NK-92 (cell line): Measurements from ENCODE around the gene OTUD4.
A peak's percentile ranks its signal among the peaks of the same experiment; 100 is the strongest.
"Not testable (repeated sequence)": the region's sequence is repeated elsewhere in the genome, so short reads cannot be mapped to it uniquely, and the experiment has no call there.

Source experiments
- DNase-seq: peaks from one replicate; lab custom pipeline; 2025; ENCODE audit not compliant: unreplicated experiment; lab: John Stamatoyannopoulos, UW

Gene OTUD4

GRCh38 chr4:145180298-145181090, at the start of gene OTUD4:
OTUD4 (minus strand) TSS chr4:145180589; CDS start chr4:145179973, 616 bp downstream.
- DNase-seq: peak; percentile 62

GRCh38 chr4:145223228-145223627, 42.8 kb upstream of the OTUD4 start:
- DNase-seq: not testable (repeated sequence)

GRCh38 chr4:145221529-145221928, 41.1 kb upstream of the OTUD4 start:
- DNase-seq: not testable (repeated sequence)

DNA sequence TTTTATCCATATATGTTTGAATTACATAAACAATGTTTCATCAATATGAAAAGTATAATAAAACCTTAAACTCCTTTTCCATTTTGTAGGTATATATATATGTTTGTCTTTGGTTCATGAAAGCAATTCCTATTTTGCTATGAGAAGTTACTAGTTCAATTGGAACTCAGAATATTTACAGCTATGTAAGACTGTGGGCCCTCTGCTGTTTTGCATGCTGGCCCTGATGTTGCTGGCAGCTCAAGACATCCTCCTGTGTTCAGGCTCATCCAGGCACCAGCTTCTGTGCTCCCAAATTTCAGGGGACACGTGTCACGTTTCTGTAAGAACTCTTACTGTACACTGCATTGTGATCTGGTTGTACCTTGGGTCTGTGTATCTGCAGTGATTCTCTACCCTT, 38.7 kb upstream of the OTUD4 start:
- no peak for DNase-seq

DNA sequence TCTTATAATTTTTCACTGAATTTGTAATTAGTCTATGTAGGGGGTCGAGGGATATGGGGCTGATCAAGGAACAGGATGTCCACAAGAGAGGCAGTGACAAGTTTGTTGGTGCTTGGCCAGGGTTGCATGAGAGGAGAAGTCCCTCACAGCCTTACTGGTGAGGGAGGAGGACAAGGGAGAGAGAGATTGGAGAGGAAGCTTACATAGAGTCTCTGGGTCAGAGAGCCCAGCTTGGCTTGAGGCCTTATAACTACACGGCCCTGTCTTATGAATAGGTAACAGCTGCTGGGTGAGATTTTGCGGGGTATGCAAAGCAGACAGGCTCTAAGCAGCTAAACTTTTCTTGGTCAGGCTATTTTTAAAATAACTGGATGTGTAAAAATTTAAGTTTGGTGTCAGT, 37.9 kb upstream of the OTUD4 start:
- DNase-seq: no peak

GRCh38 chr4:145217349-145217748, 37.0 kb upstream of the OTUD4 start:
- DNase-seq: no peak

GRCh38 chr4:145216535-145216934, 36.1 kb upstream of the OTUD4 start:
- no peak for DNase-seq

GRCh38 chr4:145213245-145213644, 32.9 kb upstream of the OTUD4 start:
- no peak for DNase-seq

DNA sequence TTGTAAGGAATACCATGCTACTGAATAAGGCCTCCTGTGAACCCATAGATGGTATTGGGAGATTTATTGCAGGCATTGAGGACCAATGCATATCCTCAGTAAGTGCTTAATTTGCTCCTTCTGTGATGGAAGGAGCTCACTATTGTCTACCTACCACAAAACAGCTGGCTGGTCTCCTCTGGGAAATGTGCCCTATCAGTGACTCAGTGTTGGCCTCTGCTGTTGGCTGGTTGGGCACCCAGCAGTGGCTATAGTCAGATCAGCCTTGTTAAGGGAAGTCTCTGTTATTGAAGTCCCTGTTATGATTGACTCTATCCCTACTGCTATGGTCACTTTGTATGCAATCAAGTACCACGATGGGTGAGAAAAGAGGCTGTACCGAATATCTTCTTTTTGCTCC, 27.5 kb upstream of the OTUD4 start:
- no peak for DNase-seq

DNA sequence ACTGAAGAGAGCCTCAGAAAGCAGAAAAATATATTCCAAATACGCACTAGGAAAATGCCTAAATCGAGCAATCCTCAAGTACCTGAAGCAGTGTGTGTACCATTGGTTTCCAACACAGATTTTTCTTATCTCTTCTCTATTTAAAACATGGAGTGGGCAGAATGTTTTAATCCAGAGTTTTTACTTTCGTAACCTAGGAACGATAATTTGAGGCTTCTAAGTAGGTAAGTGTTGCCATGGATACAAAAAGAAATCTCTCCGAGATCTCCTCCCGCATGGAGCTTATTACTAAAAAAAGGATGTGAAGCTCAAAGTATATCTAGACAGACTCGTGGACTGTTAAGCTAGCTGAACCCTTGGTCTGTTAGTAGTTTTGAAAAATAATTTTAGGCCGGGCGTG, 23.0 kb upstream of the OTUD4 start:
- DNase-seq: no peak

- no peak for DNase-seq
These were observed 20.0 kb upstream of the OTUD4 start for GRCh38 chr4:145200366-145200765.

DNA sequence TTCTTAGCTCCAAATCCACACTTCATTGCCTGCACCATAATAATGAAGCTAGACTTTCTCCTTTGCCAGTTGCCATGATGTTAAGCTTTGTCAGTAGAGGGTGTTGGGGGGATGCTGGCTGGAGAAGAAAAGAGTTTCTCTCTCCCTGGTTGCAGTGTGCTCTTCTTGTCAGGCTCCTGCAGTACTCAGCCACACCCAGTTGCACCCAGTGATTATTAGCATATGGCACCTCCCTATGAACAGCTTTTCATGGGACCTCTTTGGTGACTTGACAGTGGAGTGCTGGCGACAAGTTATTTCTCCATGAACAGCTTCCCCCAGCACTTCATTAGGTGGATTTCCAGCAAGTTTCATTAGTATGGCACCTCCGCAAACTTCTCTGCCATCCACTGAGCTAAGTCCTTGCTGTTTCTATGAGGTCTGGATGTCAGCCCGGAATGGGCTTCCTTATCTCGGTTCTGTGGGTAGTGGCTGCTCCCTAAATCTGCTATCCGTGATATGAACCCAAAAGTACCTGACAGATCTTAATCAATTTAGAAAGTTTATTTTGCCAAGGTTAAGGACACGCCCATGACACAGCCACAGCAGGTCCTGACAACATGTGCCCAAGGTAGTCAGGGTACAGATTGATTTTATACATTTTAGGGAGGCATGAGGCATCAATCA, 18.8 kb upstream of the OTUD4 start:
- DNase-seq: no peak

- no peak for DNase-seq
These were observed 16.4 kb upstream of the OTUD4 start for GRCh38 chr4:145196747-145197146.

- no peak for DNase-seq
These were observed 15.0 kb upstream of the OTUD4 start for GRCh38 chr4:145195167-145195952.

DNA sequence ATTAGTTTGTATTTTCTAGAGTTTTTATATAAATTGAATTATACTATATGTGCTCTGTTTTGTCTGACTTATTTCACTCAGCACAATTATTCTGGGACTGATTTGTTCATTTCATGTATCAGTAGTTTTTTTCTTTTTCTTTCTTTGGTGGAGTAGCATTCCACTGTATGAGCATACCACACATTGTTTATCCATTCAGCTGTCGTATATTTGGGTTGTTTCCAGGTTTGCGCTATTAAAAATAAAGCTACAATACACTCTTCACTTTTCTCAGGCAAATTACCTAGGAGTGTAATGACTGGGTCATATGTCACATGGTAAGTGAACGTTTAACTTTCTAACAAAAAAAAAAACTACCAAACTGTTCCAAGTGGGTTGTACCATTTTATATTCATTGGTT, 9.6 kb upstream of the OTUD4 start:
- no peak for DNase-seq

GRCh38 chr4:145186729-145187128, 6.3 kb upstream of the OTUD4 start:
- no peak for DNase-seq

- DNase-seq: no peak
These were observed 3.2 kb upstream of the OTUD4 start for GRCh38 chr4:145183581-145183980.

- no peak for DNase-seq
These were observed 2.6 kb upstream of the OTUD4 start for GRCh38 chr4:145183023-145183422.

DNA sequence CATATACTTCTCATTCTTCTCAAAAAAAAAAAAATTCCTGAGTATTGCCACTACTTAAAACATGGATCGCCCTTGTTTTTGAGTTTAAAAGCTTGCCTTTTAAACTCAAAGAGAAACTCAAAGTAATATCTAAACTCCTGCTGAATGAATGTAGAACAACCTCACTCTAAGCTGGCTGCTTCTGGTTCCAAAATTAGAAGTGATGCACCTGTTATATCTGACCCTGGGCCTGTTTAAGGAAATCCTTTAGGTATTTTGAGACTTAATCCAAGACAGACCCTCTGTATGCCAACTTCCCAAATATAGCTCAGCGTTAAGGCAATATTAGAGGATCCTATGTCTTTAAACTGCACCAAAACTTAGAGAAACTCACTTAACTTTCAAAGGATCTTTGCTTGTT, 1.8 kb upstream of the OTUD4 start:
- no peak for DNase-seq

GRCh38 chr4:145181091-145181501, 707 bp upstream of the OTUD4 start:
- no peak for DNase-seq

DNA sequence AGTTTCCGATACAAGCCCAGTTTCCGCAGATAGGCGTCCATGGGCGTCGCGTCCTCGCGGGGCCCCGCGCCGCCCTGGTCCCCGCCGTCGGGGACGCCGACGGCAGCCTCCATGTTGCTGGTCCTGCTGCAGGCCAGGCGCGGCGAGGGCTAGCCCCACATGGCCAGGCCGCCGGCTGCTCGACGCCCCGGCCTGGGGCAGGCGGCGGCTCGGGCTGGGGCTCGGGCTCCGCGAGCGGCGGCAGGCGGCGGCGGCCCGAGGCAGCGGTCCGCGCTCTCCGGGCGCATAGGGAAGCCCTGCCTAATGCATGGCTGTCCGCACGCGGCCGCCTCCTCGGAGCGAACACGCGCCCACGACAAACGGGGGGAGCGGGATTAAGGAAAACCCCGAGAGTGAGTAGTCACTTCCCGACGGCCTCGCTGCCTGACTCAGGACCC, 510 bp downstream of the OTUD4 start:
- DNase-seq: not testable (repeated sequence)
